Activated CD4-positive, alpha-beta T cell treated with anti-CD3 and anti-CD28 coated beads, Interleukin-2, amount 50 U/mL, for 1 hour (primary cell): ENCODE measurements around the gene SENP2.
"Not testable (repeated sequence)": the region's sequence is repeated elsewhere in the genome, so short reads cannot be mapped to it uniquely, and the experiment has no call there.

Experiments
- DNase-seq: peaks from one replicate; pipeline ENCODE4 v3.0.0-alpha.2; 2020

The SENP2 gene

DNA sequence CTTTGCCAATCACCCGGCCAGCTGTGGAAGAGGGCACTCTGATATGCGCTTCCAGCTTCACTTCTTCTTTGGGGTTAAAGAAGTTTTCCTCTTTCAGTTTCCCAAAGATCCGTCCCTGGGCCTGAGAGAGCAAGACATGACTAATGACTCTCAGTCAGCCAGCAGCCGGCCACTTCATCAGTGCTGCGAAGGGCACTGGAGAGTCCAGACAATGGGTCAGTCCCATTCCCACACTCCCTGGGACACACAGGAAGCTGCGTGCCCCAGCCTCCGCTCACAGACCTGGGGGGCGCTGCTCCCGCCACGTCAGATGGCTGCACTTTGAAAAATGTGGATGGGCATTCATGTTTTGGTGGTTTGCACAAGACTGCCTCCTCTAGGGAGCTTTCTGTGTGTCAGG lies 63.3 kb downstream of the SENP2 start:
- DNase-seq, result no peak

DNA sequence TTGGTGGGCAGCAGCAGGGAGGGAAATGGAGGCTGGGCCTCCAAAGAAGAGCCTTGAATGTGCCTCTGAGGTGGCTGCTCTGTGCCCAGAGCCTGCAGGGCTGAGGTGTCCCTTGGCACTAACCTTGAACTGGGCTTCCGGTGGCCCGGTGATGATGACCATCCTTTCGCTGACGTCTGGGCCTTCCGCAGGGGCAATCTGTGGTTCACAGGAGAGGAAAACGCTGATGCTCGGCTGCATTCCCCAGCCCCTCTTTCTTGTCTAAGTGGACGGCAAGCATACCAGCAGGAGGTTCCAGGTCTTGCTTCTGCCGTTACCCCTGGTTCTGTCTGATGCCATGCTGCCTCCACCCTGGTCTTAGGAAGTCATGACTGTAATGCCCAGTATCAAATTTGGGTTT lies 65.9 kb downstream of the SENP2 start:
- no peak for DNase-seq

DNA sequence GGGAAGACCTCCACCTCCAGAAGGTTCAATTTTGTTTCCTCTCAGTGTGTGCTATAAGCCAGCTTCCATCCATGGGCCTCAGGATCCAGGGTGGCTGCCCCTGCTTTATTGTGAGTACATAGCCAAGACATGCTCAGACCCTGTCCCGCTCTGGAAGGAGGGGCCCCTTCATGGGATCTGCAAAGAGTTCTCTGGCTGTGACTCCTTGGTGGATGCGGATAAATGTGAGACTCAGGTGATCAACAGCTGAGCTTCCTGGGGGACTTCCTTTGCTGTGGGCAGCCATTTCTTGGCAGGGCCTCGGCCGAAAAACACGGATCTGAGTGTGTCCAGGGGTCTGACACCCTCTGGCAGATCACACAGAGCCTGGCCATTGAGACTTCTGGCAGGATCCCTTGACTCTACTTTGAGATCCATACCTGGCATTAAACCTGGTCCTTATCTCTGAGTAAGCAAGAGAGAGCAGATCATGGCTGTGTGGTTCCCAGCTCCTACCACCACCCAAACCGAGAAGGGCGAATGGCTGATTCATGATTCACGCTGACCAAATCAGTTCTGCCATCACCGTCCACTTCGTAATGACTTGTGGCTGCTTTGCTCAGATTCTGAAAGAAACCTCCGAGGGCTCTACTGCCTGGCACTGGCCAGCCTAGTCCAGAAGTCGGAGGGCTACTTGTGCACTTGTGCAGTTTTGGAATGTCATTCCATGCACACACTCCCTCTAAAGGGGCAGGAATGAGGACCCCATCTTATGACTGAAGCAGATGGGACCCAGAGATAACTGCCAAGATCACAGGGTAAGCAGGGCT lies 68.1 kb downstream of the SENP2 start:
- DNase-seq, result no peak

DNA sequence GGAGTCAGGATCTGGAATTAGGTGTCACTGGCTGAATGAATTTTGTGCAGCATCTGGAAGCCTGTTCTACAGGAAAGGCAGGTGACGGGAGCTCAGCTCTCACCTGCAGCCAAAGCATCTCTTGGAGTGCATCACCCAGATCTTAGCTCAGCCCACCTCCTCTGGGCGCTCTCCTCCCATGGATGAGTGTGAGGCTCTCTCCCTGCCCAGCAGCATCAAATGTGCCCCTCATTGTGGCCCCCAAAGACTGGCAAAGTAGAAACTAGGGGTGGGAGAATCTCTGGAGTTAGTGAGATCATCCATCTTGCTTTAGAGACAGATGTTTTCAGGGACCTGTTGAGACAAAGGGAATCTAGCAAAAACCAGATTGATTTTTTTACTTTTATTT lies 68.7 kb downstream of the SENP2 start:
- DNase-seq, result no peak

DNA sequence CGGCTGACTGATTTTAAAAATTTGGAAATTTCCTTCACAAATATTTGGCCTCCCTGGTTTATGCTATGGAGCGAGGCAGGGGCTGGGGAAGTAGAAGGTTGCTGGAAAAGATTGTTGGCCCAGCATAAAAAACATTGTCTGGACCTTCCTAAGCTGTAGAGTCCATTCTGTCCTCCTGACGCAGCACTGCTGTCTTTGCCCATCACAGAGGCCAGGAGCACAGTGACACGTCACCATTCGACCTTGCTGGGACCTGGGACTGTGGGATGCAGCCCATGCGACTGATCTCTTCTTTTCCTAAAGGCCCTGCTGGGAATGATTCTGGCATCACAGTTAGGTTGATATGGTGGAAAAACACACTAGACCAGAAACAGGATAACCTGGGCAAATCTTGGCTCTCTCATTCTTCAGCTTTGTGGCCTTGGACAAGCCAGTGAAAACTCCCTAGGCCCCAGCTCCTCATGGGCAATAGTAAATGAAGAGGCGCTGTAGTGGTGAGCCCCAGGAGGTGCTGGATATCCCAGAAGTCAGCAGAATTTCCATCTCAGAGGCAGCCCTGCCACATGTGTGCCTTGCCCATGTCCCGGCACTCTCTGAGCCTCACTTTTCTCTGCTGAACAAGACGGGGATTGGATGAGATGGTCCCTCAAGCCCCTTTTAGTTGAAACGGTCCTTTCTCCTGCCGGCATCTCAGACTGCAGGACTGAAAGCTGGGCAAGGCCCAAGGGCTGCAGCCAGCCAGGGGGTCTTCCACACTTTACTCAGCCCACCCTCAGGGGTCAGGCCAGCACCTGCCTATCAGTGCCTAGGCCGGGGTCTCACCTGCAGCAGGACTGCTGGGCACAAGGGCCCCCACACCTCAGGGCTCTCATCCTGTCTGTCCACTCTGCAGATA lies 69.6 kb downstream of the SENP2 start:
- no peak for DNase-seq

DNA sequence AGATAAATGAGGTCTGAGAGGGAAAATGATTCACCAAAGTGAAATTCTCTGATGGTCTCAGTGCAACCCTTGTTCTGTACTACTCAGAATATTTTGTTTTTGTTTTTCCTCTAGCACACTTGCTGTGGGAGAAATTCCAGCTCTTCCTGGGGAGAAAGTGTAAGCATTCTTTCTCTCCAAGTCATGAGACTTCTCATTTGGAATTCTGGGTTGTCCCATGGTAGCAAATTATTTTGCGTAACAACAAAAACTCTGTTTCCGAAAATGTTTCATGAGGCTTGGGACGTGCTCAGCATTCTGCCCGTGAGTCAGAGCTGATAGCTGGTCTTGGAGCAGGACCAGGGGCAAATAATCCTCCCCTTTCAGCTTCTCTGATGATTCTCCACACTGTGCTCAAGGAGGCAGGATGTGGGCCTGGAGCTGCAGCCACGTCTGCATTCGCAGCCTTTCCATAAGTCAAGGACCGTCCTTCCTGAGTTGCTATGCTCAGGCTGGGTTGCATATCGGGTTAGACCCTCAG lies 70.3 kb downstream of the SENP2 start:
- no peak for DNase-seq

DNA sequence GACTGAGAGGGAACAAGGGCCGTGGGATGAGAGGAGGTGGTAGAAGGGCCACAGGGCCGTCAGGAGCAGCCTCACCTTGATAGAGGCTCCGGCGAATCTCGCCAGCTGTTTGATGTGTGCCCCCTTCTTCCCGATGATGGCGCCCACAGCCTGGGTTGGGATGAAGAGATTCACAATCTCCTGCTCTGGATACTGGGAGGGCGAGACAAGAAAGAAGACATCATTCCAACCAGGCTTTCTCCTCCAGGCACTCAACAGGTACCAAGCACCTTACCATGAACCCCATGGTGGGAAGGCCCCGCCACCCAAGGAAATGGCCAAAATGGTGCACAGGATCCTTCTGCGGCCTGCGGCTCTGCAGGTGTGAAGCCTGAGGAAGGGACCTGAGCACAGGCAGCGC lies 71.1 kb downstream of the SENP2 start:
- no peak for DNase-seq

DNA sequence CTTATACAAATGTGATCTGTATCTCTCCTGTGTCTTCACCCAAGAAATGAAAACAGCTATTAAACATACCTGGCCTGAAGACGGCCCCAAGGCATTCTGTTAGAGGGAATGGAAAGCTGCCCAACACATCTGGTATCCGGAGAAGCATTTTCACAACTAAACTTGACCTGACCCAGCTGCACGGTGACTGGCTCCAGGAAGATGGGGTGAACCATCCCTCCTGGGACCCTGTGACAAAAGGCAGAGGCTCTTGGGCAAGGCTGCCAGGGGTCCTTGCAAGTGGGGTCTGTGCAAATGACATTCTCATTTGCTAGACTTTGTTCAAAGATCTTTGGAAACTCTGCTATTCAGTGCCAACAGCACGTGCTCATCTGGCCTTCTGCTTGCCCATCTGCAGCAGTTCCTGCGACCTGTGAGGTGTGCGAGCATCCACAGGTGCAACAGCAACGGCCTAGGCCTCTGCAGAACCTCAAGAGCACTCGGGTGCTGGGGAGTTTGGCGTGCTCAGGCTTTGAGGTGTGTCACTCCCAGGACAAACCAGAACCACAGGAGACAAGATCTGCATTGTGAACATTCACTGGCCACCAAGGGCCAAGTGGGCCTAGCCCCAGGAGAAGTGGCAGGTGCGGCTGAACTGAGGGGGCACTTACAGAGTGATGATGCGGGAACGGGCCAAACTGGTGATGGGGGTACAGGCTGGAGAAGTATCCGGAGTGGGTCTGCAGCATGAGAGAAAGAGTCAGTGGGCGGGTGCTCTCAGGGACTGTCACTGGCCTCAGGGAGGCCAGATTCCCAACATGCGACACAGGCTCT lies 71.8 kb downstream of the SENP2 start:
- DNase-seq, result no peak

DNA sequence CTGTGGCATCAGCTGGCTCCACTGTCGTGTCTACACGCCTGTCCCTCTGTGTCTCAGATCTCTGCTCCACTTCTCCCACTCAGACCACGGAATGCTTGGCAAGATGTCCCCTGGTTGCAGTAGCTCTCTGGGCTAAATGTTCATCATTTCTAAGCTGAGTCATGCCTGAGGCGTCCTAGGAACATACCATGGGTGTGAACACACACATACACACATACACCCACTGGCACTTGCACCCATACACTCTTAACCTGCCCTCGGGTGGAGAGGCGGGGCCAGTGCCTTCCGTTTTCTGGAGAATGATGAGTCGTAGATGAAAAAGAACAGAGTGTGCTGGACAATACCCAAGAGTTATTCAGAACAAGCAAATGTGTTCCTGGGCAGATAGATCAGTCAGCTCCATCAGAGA lies 72.4 kb downstream of the SENP2 start:
- DNase-seq, result no peak

DNA sequence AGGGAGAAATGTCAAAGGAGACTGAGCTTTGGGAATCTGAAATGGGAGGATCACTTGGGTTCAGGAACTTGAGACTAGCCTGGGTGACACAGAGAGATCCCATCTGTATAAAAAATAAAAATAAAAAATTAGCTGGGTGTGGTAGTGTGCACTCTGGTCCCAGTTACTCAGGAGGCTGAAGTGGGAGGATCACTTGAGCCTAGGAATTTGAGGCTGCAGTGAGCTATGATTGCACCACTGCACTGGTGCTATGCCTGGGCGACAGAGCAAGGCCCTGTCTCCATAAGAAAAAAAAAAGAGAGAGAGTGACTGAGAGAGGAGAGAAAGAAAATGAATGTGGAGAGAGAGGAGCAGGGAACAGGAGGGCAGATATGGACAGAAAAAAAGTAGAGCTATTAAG lies 72.8 kb downstream of the SENP2 start:
- DNase-seq, result no peak

DNA sequence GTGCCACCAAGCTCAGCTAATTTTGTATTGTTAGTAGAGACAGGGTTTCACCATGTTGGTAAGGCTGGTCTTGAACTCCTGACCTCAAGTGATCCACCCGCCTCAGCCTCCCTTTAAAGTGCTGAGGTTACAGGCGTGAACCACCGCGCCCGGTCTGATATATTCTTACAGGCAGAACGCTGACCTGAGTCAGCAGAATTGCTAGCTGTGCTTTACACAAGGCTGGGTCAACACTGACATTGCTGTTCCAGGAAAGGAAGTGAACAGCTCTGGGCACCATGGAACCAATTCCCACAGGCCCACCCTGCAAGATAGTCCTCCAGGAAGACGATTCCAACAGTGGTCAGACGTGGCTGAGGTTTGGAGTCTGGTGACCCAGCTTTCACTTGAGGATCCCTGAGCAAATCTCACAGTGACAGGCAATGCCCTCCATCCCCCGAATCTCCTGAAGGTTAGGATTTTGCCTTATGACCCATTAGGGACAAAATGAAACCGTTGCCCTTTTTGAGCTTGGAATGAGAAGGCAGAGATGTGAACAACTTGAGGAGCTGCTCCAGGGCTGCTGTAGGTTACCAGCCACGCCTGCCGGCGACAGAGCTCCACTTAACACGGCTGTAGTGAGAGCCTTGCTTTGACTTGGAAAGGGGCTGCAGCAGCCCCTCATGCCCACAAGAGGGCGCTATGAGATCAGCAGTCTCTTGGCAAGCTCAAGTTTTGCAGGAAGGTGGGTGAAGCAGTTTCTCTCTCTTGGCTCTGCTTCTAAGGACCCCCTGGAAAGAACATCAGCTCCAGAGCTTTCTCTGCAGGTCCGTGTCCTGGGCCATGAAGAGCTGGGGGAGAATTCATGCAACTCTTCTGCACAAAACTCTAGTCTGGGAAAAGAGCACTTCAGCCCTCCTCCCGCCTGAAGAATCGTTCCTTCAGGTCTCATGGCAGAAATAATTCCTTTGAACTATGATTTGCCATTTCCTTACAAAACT lies 74.1 kb downstream of the SENP2 start:
- peak; percentile 52 for DNase-seq

DNA sequence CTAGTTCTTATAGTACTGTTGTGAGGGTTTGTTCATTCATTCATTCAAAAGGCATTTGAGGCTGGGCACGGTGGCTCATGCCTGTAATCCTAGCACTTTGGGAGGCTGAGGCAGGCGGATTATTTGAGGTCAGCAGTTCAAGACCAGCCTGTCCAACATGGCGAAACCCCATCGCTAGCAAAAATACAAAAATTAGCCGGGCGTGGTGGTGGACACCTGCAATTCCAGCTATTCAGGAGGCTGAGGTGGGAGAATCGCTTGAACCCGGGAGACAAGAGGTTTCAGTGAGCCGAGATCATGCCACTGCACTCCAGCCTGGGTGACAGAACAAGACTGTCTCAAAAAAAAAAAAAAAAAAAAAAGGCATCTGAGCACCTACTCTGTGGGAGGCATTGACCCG lies 75.2 kb downstream of the SENP2 start:
- not testable (repeated sequence) for DNase-seq

DNA sequence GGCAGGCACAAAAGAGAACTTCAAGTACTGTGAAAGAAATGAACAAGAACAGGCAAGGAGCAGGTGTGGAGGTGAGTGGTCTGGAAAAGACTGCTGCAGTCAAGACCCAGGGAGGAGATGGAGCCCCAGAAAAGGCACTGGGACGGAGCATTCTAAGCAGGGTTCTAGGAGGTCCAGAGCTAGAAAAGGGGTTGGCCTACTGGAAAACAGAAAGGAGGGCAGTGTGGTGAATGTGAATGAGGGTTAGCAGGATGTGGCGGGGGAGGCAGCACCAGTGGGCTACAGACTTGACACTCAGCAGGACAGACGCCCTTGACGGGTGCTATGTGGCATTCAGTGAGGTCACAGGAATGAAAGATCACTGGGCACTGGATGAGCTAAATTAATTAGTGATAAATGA lies 75.7 kb downstream of the SENP2 start:
- DNase-seq, result no peak

DNA sequence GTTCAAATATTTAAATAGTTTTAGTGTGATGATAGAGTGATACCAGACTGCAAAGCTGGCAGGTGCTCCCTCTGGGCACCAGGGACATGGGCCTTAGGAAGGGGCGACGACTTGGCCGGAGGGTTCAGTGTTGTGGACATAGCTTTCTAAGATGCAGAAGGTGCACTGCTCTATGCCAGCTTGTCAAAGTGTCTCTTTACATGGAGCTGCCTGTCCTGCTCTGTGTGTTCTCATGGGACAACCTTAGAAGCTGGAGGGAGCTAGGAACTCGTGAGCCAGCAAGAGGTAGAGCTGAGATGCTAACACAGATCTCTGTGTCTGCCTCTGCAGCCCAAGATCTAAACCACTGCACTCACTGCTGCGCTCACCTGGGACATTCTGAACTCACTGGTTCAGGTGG lies 77.8 kb downstream of the SENP2 start:
- DNase-seq, result no peak

DNA sequence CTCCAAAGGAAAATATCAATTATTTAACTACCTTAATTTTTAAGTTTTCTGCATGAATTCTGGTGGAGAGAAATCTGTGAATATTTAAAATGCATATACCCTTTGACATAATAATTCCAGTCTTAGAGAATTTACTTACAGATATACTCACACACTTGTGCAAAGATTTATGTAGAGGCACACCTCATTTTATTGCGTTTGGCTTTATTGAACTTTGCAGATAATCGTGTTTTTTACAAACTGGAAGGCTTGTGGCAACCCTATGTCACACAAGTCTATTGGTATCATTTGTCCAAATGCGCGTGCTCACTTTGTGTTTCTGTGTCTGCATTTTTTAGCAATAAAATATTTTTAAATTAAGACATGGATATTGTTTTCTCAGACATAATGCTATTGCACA lies 81.5 kb downstream of the SENP2 start:
- DNase-seq, result no peak

DNA sequence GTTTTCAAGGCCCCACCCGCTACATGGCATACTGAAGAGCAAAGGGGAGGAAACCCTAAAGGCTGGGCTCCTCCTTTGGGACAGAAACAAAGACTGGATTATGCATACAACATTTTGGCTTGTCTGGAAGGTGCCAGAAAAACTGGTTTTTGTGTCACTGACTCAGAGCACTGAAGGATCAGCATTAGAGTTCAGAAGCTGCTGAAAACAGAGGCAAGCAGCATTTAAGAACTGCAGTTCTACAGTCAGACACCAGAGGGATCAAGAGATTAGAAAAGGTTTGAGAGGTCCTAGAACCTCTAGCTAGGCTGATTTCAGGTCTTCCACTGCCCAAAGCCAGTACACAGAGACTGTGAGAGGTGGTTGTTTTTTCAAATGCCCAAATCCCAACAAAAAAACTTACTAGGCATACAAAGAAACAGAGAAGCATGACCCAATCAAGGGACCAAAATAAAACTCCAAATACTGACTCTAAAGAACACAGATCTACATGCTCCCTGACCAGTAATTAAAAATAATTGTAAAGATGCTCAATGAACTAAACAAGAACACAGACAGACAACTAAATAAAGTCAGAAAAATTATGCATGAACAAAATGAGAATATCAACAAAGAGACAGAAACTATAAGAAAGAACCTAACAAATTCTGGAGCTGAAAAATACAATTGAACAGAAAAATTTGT lies 91.2 kb downstream of the SENP2 start:
- DNase-seq, result no peak

DNA sequence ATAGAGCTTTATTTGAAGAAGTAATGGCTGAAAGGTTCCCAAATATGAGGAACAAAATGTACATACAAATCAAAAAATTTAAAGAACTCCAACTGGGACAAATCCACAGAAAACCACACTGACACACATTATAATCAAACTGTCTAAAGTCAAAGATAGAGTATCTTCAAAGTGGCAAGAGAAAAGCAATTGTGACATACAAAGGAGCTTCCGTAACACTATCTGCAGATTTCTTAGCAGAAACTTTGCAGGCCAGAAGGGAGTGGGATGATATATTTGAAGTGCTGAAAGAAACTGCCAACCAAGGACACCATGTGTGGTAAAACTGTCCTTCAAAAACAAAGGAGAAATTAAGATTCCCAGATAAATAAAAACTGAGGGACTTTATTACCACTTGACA lies 91.9 kb downstream of the SENP2 start:
- DNase-seq, result no peak

DNA sequence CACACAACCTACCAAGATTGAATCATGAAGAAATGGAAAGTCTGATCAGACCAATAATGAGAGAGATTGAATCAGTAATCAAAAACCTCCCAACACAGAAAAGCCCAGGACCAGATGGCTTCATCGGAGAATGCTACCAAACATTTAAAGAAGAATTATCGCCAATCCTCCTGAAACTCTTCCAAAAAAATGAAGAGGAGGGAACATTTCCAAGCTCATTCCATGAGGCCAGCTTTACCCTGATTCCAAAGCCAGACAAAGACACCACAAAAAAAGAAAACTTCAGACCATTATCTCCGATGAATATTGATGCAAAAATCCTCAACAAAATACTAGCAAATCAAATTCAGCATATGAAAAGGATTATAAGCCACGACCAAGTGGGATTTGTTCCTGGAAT lies 94.1 kb downstream of the SENP2 start:
- DNase-seq, result no peak
